EL (cell line): Measurements from ENCODE around the gene PIGX.

Experiments used
- DNase-seq: peaks from one replicate; pipeline ENCODE4 v3.0.0-alpha.2; 2016

The PIGX gene

DNA sequence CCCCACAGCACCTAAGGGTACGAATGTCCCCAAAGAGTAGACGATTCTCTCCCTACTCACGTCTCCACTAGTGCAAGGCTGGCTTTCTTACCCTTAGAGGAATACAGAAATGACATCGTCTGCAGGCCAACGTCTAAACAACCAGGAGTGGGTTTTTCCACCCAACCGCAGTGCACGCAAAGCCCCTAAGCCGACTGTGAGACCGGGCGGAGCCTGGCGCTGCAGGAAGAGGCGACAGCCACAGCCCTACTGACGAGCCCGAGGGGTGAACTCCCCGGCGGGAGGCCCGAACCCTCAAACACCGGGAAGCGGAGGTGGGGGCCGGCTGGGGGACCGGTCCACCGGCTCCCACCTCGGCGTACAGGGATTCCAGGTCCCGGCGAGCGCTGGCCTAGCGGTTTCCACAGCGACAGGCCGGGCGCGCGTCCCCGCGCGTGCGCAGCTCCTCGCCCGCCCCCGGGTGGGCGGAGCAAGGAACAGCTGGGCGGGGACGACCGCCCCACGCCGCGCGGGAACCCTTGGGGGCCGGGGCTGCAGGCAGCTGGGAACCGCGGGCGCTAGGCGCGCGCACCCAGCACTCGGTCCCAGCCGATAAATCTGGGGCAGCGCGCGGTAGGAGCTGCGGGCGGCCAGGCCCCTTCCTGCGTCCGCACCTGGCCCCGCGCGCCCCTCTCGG is at the start of gene PIGX, which contains the start of gene CEP19:
TSS of gene PIGX (plus strand) at position 540 of the 676 bp plus-strand sequence.
TSS of gene CEP19 (minus strand) at position 413 of the 676 bp plus-strand sequence. CDS start 3,593 bp downstream, outside the sequence.
- DNase-seq, result peak; percentile 86

- DNase-seq, result no peak
Measured at GRCh38 chr3:196662711-196663571, 49.2 kb upstream of the PIGX start.

DNA sequence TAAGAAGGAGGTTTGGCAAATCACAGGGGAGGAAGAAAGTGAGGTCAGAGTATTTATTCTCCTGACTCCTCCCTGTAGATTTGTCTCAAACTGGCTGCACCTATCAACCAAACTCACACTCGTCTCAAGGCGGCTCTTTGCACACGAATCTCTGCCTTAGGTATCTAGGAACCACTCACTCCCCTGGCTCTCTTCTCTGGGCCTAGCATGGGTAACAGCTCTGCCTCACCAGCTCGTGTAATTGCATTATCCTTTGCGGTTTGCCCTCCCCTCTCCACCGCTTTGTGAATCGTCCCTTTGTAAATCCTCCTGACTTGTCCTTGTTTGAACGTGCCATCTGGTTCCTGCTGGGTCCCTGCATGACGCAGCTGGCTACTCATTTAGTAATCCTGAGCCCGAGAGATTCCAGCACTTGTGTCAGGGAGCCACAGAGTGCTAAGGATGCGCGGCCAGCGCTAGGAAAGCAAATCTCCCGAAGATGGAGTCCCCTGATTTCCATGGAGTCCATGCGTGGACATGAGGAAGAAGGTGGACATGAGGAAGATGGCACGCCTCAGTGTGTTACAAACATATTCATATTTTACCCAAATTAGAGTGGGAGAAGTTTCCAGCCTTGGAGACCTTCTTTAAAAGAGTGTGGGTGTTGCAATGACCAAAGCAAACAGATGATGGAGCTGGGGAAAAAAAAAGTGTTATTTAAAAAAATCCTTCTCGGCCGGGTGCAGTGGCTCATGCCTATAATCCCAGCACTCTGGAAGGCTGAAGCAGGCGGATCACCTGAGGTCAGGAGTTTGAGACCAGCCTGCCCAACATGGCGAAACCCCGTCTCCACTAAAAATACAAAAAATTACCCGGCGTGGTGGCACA is 45.9 kb upstream of the PIGX start:
- peak; percentile 75 for DNase-seq

GRCh38 chr3:196667056-196667825 is 44.9 kb upstream of the PIGX start:
- DNase-seq, result no peak

- no peak for DNase-seq
Measured at GRCh38 chr3:196670339-196670738, 41.8 kb upstream of the PIGX start.

DNA sequence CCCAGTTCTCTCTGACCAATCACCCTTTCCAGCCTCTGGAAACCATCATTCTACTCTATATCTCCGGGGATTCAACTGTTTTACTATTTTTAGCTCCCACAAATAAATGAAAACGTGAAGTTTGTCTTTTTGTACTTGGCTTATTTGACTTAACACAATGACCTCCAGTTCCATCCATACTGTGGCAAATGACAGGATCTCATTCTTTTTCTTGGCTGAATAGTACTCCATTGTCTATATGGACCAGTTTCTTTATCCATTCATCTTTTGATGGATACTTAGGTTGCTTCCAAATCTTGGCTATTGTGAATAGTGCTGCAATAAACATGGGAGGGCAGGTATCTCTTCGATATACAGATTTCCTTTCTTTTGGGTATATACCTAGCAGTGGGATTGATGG is 38.5 kb upstream of the PIGX start:
- DNase-seq, result no peak

DNA sequence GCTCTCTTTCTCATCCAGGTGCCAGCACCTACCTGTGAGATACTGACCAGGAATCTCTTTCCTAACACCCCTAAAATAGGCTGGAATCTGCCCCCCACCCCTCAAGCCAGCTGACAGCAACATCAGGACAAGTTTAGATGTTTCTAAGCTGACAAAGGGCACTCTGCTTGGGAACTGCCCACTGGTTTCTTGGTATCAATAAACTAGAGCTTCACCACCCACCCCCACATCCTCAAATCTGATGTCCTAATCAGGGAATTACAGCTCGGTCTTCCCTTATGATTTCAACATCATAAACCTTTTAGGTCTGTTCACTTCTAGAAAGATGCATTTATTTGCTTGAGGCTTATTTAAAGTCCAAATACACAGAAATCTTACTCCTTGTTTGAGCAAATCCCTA is 34.8 kb upstream of the PIGX start:
- no peak for DNase-seq

DNA sequence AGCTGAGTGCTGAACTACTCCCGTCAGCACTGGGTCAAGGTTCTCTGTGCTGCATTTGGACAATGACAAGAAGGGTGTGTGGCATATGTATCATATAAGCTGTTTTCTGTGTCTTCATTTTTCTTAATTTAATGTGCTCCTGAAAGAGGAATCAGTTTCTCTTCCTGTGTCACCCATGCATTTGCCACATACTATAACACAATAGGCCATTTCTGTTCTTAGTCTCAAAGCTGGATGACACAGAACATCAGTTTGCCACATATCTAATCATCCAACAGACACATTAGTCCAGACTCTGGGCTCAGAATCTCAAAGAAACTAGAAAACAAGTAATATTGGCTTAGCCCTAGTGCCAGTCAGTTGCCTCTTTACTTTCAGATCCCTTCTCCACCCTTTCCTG is 34.2 kb upstream of the PIGX start:
- DNase-seq, result no peak

- DNase-seq, result peak; percentile 65
Measured at GRCh38 chr3:196684548-196685407, 27.4 kb upstream of the PIGX start.

DNA sequence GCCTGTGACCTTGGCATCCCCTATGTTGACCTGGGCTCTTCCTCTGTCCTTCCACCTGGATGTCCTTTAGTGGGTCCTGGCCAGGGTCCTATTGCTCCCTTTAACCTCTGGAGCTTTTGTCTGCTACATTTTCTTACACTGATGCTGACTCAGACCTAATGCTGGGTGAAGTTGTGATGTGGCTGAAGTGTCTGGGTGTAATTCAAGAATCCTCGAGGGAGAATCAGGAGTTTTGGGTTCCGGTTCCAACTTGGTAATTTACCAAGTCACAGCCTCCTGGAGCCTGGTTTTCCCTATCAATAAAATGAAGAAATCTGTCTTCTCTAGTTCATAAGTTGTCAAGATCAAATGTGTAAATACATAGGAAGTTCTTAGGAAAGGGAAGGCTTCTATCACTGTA is 25.7 kb upstream of the PIGX start:
- DNase-seq, result no peak

DNA sequence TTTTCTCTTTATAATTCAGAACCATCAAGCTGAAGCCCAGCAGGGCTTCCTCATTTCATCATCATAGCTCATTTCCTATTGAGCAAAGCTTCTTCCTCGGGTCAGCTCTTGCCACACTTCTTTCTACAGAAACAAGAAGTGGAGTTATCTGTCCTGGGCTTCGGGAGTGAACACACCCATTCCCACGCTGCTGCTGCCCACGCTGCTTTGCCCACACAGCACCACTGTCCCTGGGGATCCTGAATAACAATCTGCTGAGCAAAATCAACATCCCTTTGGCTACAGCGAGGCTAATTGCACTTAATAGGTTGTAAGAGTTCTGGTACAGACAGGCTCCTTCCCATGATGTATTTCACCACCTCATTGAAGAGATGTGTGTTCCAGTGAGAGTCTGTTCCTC is 23.8 kb upstream of the PIGX start:
- DNase-seq, result peak; percentile 49

GRCh38 chr3:196689941-196690660 is 22.1 kb upstream of the PIGX start:
- DNase-seq, result no peak

DNA sequence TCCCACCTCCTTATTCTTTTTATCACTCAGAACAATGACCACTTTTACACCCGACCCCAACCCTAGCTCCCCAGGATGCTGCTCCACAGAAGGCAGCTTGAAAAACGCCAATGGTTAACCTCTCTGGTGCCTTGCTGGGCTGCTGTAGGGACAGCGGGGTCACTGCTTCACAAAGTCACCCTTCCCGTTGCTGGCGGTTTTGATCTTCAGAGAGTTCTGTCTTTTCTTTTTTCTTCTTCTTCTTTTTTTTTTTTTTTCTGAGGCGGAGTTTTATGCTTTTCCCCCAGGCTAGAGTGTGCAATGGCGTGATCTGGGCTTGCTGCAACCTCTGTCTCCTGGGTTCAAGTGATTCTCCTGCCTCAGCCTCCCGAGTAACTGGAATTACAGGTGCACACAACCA is 20.8 kb upstream of the PIGX start:
- DNase-seq, result no peak

- peak; percentile 26 for DNase-seq
Measured at GRCh38 chr3:196694202-196694638, 18.0 kb upstream of the PIGX start.

DNA sequence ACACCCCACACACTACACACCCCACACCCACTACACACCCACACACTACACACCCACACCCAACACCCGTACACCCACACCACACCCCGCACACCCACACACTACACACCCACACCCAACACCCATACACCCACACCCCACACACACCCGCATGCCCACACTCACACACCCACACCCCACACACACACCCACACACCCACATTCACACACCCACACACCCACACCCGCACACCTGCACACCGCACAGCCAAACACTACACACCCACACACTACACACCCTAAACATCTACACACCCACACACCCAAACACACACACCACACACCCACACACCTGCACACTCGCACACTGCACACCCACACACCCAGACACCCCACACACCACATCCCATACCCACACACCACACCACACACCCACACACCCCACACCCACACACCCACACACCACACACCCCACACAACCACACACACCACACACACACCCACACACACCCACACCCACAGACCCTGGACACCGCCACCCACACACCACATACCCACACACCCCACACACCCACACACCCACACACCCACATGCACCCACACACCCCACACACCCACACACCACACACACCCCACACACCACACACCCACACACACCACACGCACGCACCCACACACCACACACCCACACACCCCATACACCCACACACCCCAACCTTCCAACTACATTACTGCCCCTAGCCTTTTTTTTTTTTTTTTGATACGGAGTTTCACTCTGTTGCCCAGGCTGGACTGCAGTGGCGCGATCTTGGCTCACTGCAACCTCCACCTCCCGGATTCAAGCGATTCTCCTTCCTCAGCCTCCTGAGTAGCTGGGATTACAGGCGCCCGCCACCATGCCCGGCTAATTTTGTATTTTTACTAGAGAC is 17.0 kb upstream of the PIGX start:
- no peak for DNase-seq

- no peak for DNase-seq
Measured at GRCh38 chr3:196695849-196696226, 16.3 kb upstream of the PIGX start.

- DNase-seq, result no peak
Measured at GRCh38 chr3:196697270-196697669, 14.9 kb upstream of the PIGX start.

- DNase-seq, result no peak
Measured at GRCh38 chr3:196699749-196700148, 12.4 kb upstream of the PIGX start.

DNA sequence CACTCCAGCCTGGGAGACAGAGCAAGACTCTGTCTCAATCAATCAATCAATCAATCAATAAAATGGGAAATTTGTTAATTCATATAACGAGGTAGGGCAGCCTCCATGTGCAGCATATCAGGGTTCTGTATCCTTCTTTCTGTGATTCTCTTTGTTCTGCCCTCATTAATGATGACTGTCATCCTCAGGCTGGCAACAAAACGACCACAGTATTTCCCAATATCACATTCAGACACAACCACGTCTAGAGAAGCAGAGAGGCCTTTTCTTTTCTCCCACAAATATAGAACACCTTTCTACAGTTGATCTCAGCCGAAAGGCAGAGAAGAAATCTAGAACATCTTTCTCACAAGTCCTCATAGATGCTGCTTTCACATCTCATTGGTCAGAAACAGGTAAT is 11.4 kb upstream of the PIGX start:
- DNase-seq, result no peak

DNA sequence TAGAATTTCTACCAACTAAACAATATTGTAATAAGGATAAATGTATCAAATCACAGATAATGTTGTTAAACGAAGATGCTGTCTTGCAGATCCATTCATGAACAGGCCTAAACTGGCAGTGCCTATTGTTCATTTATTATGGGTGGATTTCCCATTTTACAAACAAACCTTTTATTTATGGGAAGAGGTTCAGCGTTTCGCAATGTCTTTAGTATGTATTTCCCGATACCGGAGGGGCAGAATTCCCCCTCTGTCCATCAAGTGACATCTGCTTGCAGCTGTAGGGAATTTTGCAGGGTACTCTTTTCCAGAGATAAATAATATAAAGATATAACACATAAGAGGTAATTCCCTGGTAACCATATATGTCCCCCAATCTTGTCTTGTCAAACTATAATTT is 5.8 kb upstream of the PIGX start:
- DNase-seq, result no peak
